Erythroblast (primary cell): Measurements from ENCODE around the gene TNS1.

ENCODE experiments used
- GATA1 ChIP-seq: IDR thresholded peaks from 2 replicates; pipeline ENCODE4 v1.6.1; 2011; ENCODE audit warnings: low read depth, mild to moderate bottlenecking, control low read depth, low read length, moderate library complexity
- POLR2A ChIP-seq: IDR thresholded peaks from 2 replicates; pipeline ENCODE4 v1.6.1; 2011; ENCODE audit warnings: mild to moderate bottlenecking, low read length

DNA sequence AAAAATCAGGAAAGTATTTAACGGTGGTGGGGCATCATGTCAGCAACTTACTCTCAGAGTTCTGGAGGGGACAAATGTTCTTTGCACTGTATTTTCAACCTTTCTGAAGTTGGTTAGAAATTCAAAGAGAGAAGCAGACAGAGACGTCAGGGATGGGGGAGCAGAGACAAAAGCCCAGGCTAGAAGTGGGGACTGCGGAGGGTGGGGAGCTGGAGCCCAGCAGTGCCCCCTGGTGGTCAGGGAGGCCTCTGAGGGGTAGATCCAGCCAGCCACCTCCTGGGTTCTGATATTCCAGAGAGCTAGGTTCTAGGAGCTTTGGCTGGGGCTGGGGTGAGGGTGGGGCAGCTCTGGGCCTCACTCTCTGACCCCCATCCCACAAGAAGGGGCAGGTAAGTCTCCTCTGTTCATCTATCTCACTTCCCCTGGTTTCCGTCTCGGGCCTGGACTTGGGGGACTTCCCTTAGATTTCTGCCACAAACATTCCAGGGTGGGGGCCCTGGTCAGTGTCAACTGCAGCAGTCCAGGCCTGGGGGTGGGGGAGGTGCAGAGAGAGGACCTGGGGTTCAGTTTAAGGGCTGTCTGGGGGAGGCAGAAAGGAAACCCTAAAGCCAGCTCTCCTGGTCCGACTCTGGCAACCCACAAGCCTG, 8.9 kb downstream of the TNS1 start:
- TF ChIP-seq POLR2A (no peak), GATA1 (no peak)
